ENCODE results near the gene GGT5.
A peak's percentile ranks its signal among the peaks of the same experiment; 100 is the strongest.

GGT5 gene

DNA sequence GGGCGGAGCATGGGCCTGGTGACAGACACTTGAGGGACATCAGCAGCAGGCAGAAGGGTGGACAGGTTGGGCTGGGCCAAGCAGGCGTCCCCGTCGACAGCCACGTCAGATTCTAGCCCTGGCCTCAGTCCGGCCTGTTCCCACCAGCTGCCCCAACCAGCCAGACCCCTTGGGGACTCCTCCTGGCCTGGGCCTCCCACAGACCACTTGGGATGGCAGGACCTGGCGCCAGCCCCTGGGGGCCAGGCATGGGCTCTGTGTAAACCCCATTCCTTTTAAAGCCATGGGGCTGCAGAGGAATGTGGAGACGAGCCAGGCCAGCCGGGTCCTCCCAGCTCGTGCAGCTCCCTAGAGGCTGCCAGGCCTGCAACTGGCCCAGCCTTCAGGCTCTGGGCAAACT lies 68.3 kb downstream of the GGT5 start:
- H2BK120ac ChIP-seq (ENCODE audit: low read depth, low read length), result no peak overlapping the region
- no peak overlapping the region for H3K27ac ChIP-seq (replicated peaks; ENCODE audit: low read length)
- no peak overlapping the region for H3K23ac ChIP-seq (ENCODE audit: low read depth, low read length, poor library complexity)
- H3K4me2 ChIP-seq (ENCODE audit: insufficient read depth, low read length, poor library complexity, severe bottlenecking), result no peak overlapping the region
- H4K91ac ChIP-seq (ENCODE audit: low read depth, low read length, poor library complexity), result no peak overlapping the region
- H3K4me3 ChIP-seq (ENCODE audit: low read length in 2 of 2), result no peak overlapping the region
- DNase-seq (ENCODE audit: low spot score), result no peak
- H3K36me3 ChIP-seq (replicated peaks in 1 of 2; ENCODE audit: control insufficient read depth in 2 of 2, insufficient read depth in 2 of 2, low read length in 2 of 2), result peaks cover 21 to 37% of the 10 kb centered on the region in 2 donors
- peaks cover 5% of the 10 kb centered on the region for H3K79me1 ChIP-seq (ENCODE audit: low read depth, low read length)
- no peaks in the 10 kb centered on the region for H3K27me3 ChIP-seq (ENCODE audit: control insufficient read depth in 3 of 3, insufficient read depth in 3 of 3, low read depth in 1 of 3, low read length in 3 of 3)
- no peak overlapping the region for H4K8ac ChIP-seq (ENCODE audit: low read depth, low read length)
- no peak overlapping the region for H2AK5ac ChIP-seq (ENCODE audit: low read depth, low read length)
- H2BK15ac ChIP-seq (ENCODE audit: low read length), result no peak overlapping the region
- H3K9ac ChIP-seq (ENCODE audit: low read depth, low read length, poor library complexity), result peak overlapping the region; percentile 50
- H3K4me1 ChIP-seq (ENCODE audit: control insufficient read depth in 2 of 2, insufficient read depth in 1 of 2, low read depth in 1 of 2, low read length in 2 of 2), result peaks cover 3 to 5% of the 10 kb centered on the region in 2 donors
- H3K4ac ChIP-seq (ENCODE audit: low read length), result no peak overlapping the region
- no CpG with 5 or more reads among the region's 10 CpGs for WGBS, 2 donors (ENCODE audit: extremely low coverage in 2 of 2, insufficient read length in 2 of 2, insufficient replicate concordance in 1 of 2)
- no peak overlapping the region for H2AFZ ChIP-seq (ENCODE audit: low read length)
- H3K9me3 ChIP-seq (replicated peaks in 1 of 2; ENCODE audit: control insufficient read depth in 2 of 2, insufficient read depth in 1 of 2, low read depth in 1 of 2, low read length in 2 of 2), result no peaks in the 10 kb centered on the region
- no peak overlapping the region for H2BK5ac ChIP-seq (ENCODE audit: low read length)
- no peak overlapping the region for H2BK12ac ChIP-seq (ENCODE audit: low read length)
- no peak overlapping the region for H3K14ac ChIP-seq (ENCODE audit: low read length)
- H3K18ac ChIP-seq (ENCODE audit: low read length), result no peak overlapping the region

DNA sequence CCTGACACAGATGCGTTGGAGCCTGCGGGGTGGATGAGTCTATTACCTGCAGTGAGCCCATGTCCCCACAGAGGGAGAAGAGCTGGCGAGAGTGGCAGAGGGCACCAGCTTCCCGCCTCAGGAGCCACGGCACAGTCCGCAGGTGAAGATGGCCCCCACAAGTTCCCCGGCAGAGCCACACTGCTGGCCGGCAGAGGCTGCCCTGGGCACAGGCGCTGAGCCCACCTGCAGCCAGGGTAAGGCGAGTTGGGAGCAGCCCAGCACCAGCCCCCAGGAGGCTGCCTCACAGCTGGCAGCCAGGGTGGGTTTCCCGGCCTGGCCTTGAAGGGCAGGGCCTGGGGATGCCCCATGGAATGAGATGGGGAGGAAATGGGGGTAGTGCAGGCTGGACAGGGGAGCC lies 68.8 kb downstream of the GGT5 start:
- Histone ChIP-seq H3K4ac (ENCODE audit: low read length) (no peak overlapping the region), H2AK5ac (ENCODE audit: low read depth, low read length) (no peak overlapping the region)

DNA sequence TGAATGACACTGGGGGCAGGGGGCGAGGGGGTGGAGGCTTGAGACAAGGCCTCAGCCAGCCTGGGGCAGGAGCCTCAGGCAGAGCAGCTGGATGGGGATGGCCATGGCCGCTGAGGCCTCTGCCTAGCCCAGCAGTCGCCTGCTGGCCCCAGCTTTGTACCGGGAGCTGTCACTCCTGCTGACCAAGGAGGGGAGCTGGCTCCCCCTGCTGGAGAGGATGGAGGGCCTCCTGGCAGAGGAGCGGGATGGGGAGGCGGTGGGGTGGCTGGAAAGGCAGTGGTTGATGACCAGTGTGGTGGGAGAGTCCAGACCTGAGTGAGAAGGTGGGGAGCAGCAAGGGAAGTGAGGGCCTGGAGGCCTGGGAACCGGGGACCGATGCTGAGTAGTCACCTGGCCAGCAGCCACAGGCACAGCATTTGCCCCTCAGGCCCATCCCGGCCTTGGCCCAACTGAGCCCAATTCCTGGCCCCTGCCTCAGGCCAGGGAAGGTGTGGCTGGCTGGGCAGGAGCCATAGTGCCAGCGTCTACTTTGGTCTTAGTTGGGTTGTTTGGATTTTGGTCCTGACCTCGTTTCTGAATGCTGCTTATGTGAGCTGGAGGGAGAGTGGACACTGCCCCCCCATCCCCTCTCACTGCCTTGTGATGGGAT lies 69.6 kb downstream of the GGT5 start:
- Histone ChIP-seq H3K4me3 (ENCODE audit: low read length in 2 of 2) (no peak overlapping the region), H2BK5ac (ENCODE audit: low read length) (no peak overlapping the region), H3K79me1 (ENCODE audit: low read depth, low read length) (peaks cover 3% of the 10 kb centered on the region), H2BK120ac (ENCODE audit: low read depth, low read length) (no peak overlapping the region), H3K9ac (ENCODE audit: low read depth, low read length, poor library complexity) (no peak overlapping the region), H3K4me2 (ENCODE audit: insufficient read depth, low read length, poor library complexity, severe bottlenecking) (no peak overlapping the region), H4K8ac (ENCODE audit: low read depth, low read length) (no peak overlapping the region), H2AK5ac (ENCODE audit: low read depth, low read length) (no peak overlapping the region), H3K27ac (replicated peaks; ENCODE audit: low read length) (no peak overlapping the region), H3K18ac (ENCODE audit: low read length) (no peak overlapping the region), H2BK12ac (ENCODE audit: low read length) (no peak overlapping the region), H2AFZ (ENCODE audit: low read length) (no peak overlapping the region), H2BK15ac (ENCODE audit: low read length) (no peak overlapping the region), H3K14ac (ENCODE audit: low read length) (no peak overlapping the region), H3K9me3 (replicated peaks in 1 of 2; ENCODE audit: control insufficient read depth in 2 of 2, insufficient read depth in 1 of 2, low read depth in 1 of 2, low read length in 2 of 2) (no peaks in the 10 kb centered on the region), H3K27me3 (ENCODE audit: control insufficient read depth in 3 of 3, insufficient read depth in 3 of 3, low read depth in 1 of 3, low read length in 3 of 3) (no peaks in the 10 kb centered on the region), H3K4ac (ENCODE audit: low read length) (no peak overlapping the region), H3K4me1 (ENCODE audit: control insufficient read depth in 2 of 2, insufficient read depth in 1 of 2, low read depth in 1 of 2, low read length in 2 of 2) (peaks cover 0 to 2% of the 10 kb centered on the region in 2 donors), H4K91ac (ENCODE audit: low read depth, low read length, poor library complexity) (no peak overlapping the region), H3K23ac (ENCODE audit: low read depth, low read length, poor library complexity) (peak overlapping the region; percentile 93), H3K36me3 (replicated peaks in 1 of 2; ENCODE audit: control insufficient read depth in 2 of 2, insufficient read depth in 2 of 2, low read length in 2 of 2) (peaks cover 26 to 47% of the 10 kb centered on the region in 2 donors)
- no CpG with 5 or more reads among the region's 11 CpGs for WGBS, 2 donors (ENCODE audit: extremely low coverage in 2 of 2, insufficient read length in 2 of 2, insufficient replicate concordance in 1 of 2)
- peak; percentile 49 for DNase-seq (ENCODE audit: low spot score)

More for the DNA sequence above, 68.8 kb downstream of the GGT5 start:
- Histone ChIP-seq H3K14ac (ENCODE audit: low read length) (no peak overlapping the region), H3K4me2 (ENCODE audit: insufficient read depth, low read length, poor library complexity, severe bottlenecking) (no peak overlapping the region), H3K18ac (ENCODE audit: low read length) (no peak overlapping the region), H3K36me3 (replicated peaks in 1 of 2; ENCODE audit: control insufficient read depth in 2 of 2, insufficient read depth in 2 of 2, low read length in 2 of 2) (peaks cover 25 to 42% of the 10 kb centered on the region in 2 donors), H2BK12ac (ENCODE audit: low read length) (no peak overlapping the region), H3K9me3 (replicated peaks in 1 of 2; ENCODE audit: control insufficient read depth in 2 of 2, insufficient read depth in 1 of 2, low read depth in 1 of 2, low read length in 2 of 2) (no peaks in the 10 kb centered on the region), H3K23ac (ENCODE audit: low read depth, low read length, poor library complexity) (peak overlapping the region; percentile 55), H2BK15ac (ENCODE audit: low read length) (no peak overlapping the region), H3K9ac (ENCODE audit: low read depth, low read length, poor library complexity) (peak overlapping the region; percentile 60), H4K91ac (ENCODE audit: low read depth, low read length, poor library complexity) (no peak overlapping the region), H3K4me1 (ENCODE audit: control insufficient read depth in 2 of 2, insufficient read depth in 1 of 2, low read depth in 1 of 2, low read length in 2 of 2) (peaks cover 0 to 2% of the 10 kb centered on the region in 2 donors), H4K8ac (ENCODE audit: low read depth, low read length) (no peak overlapping the region), H3K27me3 (ENCODE audit: control insufficient read depth in 3 of 3, insufficient read depth in 3 of 3, low read depth in 1 of 3, low read length in 3 of 3) (no peaks in the 10 kb centered on the region), H3K4me3 (ENCODE audit: low read length in 2 of 2) (no peak overlapping the region), H2BK120ac (ENCODE audit: low read depth, low read length) (no peak overlapping the region), H3K79me1 (ENCODE audit: low read depth, low read length) (peaks cover 3% of the 10 kb centered on the region), H3K27ac (replicated peaks; ENCODE audit: low read length) (no peak overlapping the region), H2AFZ (ENCODE audit: low read length) (no peak overlapping the region), H2BK5ac (ENCODE audit: low read length) (peak overlapping the region; percentile 24)
- WGBS, 2 donors (ENCODE audit: extremely low coverage in 2 of 2, insufficient read length in 2 of 2, insufficient replicate concordance in 1 of 2), result no CpG with 5 or more reads among the region's 11 CpGs
- no peak for DNase-seq (ENCODE audit: low spot score)

DNA sequence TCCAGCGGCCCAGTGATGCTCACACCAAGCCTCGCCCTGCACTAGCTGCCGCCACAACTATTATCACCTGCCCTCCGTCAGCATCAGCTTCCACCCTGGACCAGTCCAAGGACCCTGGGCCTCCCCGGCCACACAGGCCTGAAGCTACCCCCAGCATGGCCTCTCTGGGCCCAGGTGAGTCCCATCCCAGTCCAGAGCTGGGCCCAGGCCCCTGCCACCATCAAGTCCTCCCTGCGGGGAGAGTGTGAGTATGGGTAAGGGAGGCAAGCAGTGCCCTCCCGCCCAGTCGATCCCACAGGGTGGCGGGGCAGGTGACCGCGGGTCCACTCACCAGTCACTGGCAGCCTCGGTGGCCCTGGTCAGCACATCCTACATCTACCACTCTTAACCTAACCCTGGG lies 73.1 kb downstream of the GGT5 start:
- H3K4me1 ChIP-seq (ENCODE audit: control insufficient read depth in 2 of 2, insufficient read depth in 1 of 2, low read depth in 1 of 2, low read length in 2 of 2), result peaks cover 2 to 6% of the 10 kb centered on the region in 2 donors
- no CpG with 5 or more reads among the region's 12 CpGs for WGBS, 2 donors (ENCODE audit: extremely low coverage in 2 of 2, insufficient read length in 2 of 2, insufficient replicate concordance in 1 of 2)
- H3K23ac ChIP-seq (ENCODE audit: low read depth, low read length, poor library complexity), result peak overlapping the region; percentile 43
- no peak overlapping the region for H3K9ac ChIP-seq (ENCODE audit: low read depth, low read length, poor library complexity)
- H2BK15ac ChIP-seq (ENCODE audit: low read length), result no peak overlapping the region
- H3K9me3 ChIP-seq (replicated peaks in 1 of 2; ENCODE audit: control insufficient read depth in 2 of 2, insufficient read depth in 1 of 2, low read depth in 1 of 2, low read length in 2 of 2), result no peaks in the 10 kb centered on the region
- H4K91ac ChIP-seq (ENCODE audit: low read depth, low read length, poor library complexity), result no peak overlapping the region
- H2BK120ac ChIP-seq (ENCODE audit: low read depth, low read length), result no peak overlapping the region
- no peak overlapping the region for H3K4ac ChIP-seq (ENCODE audit: low read length)
- H4K8ac ChIP-seq (ENCODE audit: low read depth, low read length), result no peak overlapping the region
- H3K4me2 ChIP-seq (ENCODE audit: insufficient read depth, low read length, poor library complexity, severe bottlenecking), result no peak overlapping the region
- no peak overlapping the region for H2AFZ ChIP-seq (ENCODE audit: low read length)
- peaks cover 40 to 58% of the 10 kb centered on the region in 2 donors for H3K36me3 ChIP-seq (replicated peaks in 1 of 2; ENCODE audit: control insufficient read depth in 2 of 2, insufficient read depth in 2 of 2, low read length in 2 of 2)
- H2BK5ac ChIP-seq (ENCODE audit: low read length), result peak overlapping the region; percentile 66
- H3K18ac ChIP-seq (ENCODE audit: low read length), result no peak overlapping the region
- H2BK12ac ChIP-seq (ENCODE audit: low read length), result no peak overlapping the region
- no peaks in the 10 kb centered on the region for H3K27me3 ChIP-seq (ENCODE audit: control insufficient read depth in 3 of 3, insufficient read depth in 3 of 3, low read depth in 1 of 3, low read length in 3 of 3)
- peak overlapping the region; percentile 38 for H3K14ac ChIP-seq (ENCODE audit: low read length)
- peaks cover 2% of the 10 kb centered on the region for H3K79me1 ChIP-seq (ENCODE audit: low read depth, low read length)
- H3K4me3 ChIP-seq (ENCODE audit: low read length in 2 of 2), result no peak overlapping the region
- DNase-seq (ENCODE audit: low spot score), result no peak
- H2AK5ac ChIP-seq (ENCODE audit: low read depth, low read length), result no peak overlapping the region
- no peak overlapping the region for H3K27ac ChIP-seq (replicated peaks; ENCODE audit: low read length)
